Activated CD4-positive, alpha-beta T cell treated with anti-CD3 and anti-CD28 coated beads for 36 hours (primary cell): ENCODE data around the gene HS6ST1. TPM values are rescaled to one million over a fixed set of nuclear protein-coding genes. Genes with fewer than 3 reads are reported as not detected.

Source experiments
- ATAC-seq: fragments of 200-7000 bp; cut with Tn5 transposase; one replicate; pipeline ENCODE4 v1.10.0; 2021; ENCODE audit warnings: mild to moderate bottlenecking, moderate library complexity
- CTCF ChIA-PET: fragments of 350-600 bp; sonication (Branson Sonifier 250); formaldehyde crosslinking; loops from one replicate; lab custom pipeline; 2021; ENCODE audit warnings: antibody characterized with exemption; lab: Charles Lee
- POLR2A ChIA-PET: fragments of 350-600 bp; sonication (Branson Sonifier 250); formaldehyde crosslinking; loops from one replicate; lab custom pipeline; 2021; ENCODE audit warnings: antibody characterized with exemption, inconsistent platforms; lab: Charles Lee
- DNase-seq: peaks from one replicate; pipeline ENCODE4 v3.0.0-alpha.2; 2020
- H3K27ac Mint-ChIP-seq: one replicate; pipeline ENCODE4 v1.8.0; 2021; ENCODE audit warnings: mixed read lengths
- H3K27me3 Mint-ChIP-seq: one replicate; pipeline ENCODE4 v1.8.0; 2021; ENCODE audit warnings: mixed read lengths
- H3K36me3 Mint-ChIP-seq: one replicate; pipeline ENCODE4 v1.8.0; 2021; ENCODE audit warnings: low read depth, mixed read lengths
- H3K4me1 Mint-ChIP-seq: one replicate; pipeline ENCODE4 v1.8.0; 2021; ENCODE audit warnings: mixed read lengths
- H3K4me3 Mint-ChIP-seq: one replicate; pipeline ENCODE4 v1.8.0; 2021; ENCODE audit warnings: mild to moderate bottlenecking, moderate library complexity, mixed read lengths
- H3K9me3 Mint-ChIP-seq: one replicate; pipeline ENCODE4 v1.8.0; 2021; ENCODE audit warnings: low read depth, mixed read lengths
- intact Hi-C, 2 experiments: fragments of 100-400 bp; cut with DNase I in 1 of 2; cut with micrococcal nuclease in 1 of 2; formaldehyde crosslinking; loops; one replicate each; pipeline versions ENCODE4 v1.14.2 to v1.15.1; 2022 to 2024; cut with DNase I, micrococcal nuclease
- total RNA-seq, 2 experiments: library from RNA; stranded (reverse); gene quantifications; one replicate each; pipeline ENCODE4 v1.2.3, GENCODE V29; 2021

The HS6ST1 gene
- total RNA-seq, 2 experiments from 2014 or later, result 12.8 to 13.8 TPM

DNA sequence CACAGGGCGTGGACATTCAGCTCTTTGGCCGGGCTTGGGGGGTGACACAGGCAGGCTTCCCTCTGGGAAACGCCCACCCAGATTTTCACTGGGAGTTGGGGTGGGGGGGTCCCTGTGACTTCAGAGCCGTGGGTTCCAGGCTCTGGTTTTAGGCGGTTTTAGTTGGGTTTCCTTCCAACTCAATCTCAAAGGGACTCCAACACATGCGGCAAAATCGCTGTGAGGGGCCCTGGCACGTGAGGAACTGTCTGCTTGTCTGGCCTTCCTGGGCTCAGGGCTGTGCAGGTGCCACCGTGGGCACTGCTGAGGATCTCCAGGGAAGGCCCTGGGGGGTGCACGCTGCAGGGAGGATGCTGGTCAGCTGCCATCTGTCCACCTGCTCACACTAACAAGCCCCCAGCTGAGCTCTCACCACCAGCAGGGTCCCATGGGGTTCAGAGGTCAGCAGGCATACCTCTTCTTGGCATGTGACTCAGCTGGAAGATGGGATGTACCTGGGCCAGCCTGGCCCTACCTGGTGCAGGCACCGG lies 11.7 kb downstream of the HS6ST1 start:
- Mint-ChIP-seq H3K9me3 (no peaks in the 10 kb centered on the region), H3K27me3 (no peaks in the 10 kb centered on the region), H3K4me3 (no peak overlapping the region), H3K4me1 (peaks cover 9% of the 10 kb centered on the region), H3K36me3 (no peaks in the 10 kb centered on the region), H3K27ac (no peak overlapping the region)
- ChIA-PET CTCF (no interaction called here), POLR2A (no interaction called here)
- ATAC-seq (no peak), DNase-seq (no peak)
- intact Hi-C loops, result no loop called here

DNA sequence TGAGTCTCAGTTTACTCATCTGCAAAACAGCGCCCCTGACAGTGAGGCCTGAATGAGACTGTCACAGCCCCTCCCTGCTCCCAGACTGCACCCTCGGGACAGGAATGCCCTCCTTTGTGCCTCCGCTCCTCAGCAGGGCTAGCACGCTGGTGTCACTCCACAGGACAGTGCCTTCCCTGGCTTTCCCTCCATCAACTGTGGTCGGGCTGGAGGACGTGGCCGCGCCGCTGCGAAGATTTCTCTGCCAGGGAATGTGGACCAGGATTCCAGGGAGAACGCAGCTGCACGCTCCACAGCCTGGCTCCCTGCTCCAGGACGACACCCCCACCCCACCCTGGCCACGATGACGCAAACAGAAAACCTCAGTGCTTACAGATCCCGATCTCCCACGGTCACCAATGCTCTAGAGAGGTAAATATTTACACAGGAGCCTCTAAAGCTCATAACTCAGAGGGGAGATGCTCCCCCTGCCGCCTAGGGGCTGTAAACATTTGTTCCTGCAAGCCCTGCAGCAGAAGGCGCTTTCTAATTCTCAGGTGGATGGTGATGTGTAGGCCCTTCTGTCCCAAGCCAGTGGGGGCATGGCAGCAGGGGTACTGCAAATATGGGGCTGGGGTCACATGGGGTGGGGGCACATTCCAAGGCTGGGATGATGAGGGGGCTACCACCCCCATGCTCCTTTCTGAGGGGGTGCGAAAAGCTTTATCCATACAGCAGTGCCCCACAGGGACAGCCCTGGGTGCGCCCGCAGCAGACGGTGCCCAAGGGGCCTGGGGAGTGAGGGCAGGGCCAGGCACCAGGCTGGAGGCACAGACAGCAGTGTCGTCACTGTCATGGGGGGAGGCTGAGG lies 12.4 kb downstream of the HS6ST1 start:
- CTCF ChIA-PET, result no interaction called here
- no peaks in the 10 kb centered on the region for H3K9me3 Mint-ChIP-seq
- H3K4me3 Mint-ChIP-seq, result no peak overlapping the region
- POLR2A ChIA-PET, result no interaction called here
- peaks cover 5% of the 10 kb centered on the region for H3K4me1 Mint-ChIP-seq
- DNase-seq (no peak), ATAC-seq (no peak)
- intact Hi-C loops, result no loop called here
- no peak overlapping the region for H3K27ac Mint-ChIP-seq
- H3K27me3 Mint-ChIP-seq, result no peaks in the 10 kb centered on the region
- no peaks in the 10 kb centered on the region for H3K36me3 Mint-ChIP-seq

GRCh38 chr2:128305555-128306080 lies 13.1 kb downstream of the HS6ST1 start:
- DNase-seq (no peak), ATAC-seq (no peak)
- no peak overlapping the region for H3K27ac Mint-ChIP-seq
- intact Hi-C loops, result no loop called here
- H3K36me3 Mint-ChIP-seq, result no peaks in the 10 kb centered on the region
- H3K9me3 Mint-ChIP-seq, result no peaks in the 10 kb centered on the region
- H3K4me1 Mint-ChIP-seq, result peaks cover 2% of the 10 kb centered on the region
- POLR2A ChIA-PET, result no interaction called here
- CTCF ChIA-PET, result interaction anchor here (0.9 kb wide), 1 partner anchor 10 kb away, joined by 3 read pairs; no protein-coding TSS in a partner anchor
- H3K27me3 Mint-ChIP-seq, result no peaks in the 10 kb centered on the region
- no peak overlapping the region for H3K4me3 Mint-ChIP-seq

DNA sequence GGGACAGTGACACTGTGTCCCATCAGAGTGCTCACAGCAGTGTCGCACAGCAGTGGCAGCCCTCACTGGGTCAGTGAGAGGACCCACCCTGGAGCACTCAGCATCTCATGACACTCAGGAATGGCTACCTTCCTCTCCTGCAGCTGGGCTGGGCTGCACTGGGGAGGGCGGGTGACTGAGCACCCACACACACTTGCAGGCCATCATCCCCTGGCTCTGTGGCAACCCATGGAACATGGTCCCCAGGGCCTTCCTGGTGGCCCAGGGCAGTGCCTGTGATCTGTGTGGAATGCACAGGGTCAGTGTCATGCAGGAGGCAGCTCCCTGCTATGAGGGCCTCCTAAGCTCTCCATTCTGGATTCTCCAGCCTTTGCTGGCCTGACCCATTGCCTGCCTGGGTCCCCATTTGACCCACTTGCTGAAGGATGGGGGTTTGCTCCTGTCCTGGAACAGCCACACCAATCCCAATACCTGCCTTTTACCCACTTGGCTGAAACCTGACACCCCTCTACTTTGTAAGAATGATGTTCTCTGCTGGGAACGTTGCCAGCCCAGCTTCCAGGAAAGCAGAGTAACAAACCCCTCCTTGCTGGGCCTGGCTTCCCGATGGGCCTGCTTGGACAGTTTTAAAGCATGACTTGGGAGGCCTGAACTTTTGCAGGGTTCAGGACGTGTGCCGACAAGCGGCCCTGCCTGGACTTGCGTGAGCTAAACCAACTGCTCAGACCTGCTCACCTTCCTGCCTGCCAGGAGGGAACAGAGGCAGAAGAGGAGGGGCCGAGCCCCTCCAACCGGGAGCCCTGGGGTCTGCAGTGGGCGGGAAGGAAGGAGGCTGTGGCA lies 13.7 kb downstream of the HS6ST1 start:
- no peaks in the 10 kb centered on the region for H3K27me3 Mint-ChIP-seq
- ChIA-PET POLR2A (no interaction called here), CTCF (interaction anchor here (0.9 kb wide), 1 partner anchor 9 kb away, joined by 3 read pairs; no protein-coding TSS in a partner anchor)
- no peak for ATAC-seq
- H3K4me1 Mint-ChIP-seq, result peaks cover 2% of the 10 kb centered on the region
- H3K9me3 Mint-ChIP-seq, result no peaks in the 10 kb centered on the region
- DNase-seq, result no peak
- H3K4me3 Mint-ChIP-seq, result no peak overlapping the region
- H3K36me3 Mint-ChIP-seq, result no peaks in the 10 kb centered on the region
- intact Hi-C loops, result no loop called here
- H3K27ac Mint-ChIP-seq, result no peak overlapping the region

DNA sequence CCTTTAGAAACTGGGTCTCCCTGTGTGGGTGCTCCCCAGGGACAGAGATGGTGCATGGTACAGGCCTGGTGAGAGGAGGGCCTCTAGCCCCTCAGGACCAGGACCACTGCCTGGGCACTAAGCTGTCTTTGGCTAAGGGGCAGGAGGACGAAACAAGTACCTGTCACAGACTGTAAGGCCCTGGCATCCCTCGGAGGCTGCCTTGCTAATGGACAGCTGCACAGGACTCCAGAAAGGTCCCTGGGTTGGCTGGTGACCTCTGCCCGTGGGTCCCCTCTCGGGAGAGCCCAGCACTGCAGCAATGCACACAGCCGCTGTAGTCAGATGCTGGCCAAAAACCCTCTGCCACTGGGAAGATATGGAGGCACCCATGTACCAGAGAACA lies 14.3 kb downstream of the HS6ST1 start:
- Mint-ChIP-seq H3K4me1 (peaks cover 2% of the 10 kb centered on the region), H3K4me3 (no peak overlapping the region), H3K9me3 (no peaks in the 10 kb centered on the region), H3K27ac (no peak overlapping the region), H3K27me3 (no peaks in the 10 kb centered on the region), H3K36me3 (peaks cover under 1% of the 10 kb centered on the region)
- POLR2A ChIA-PET, result no interaction called here
- CTCF ChIA-PET, result no interaction called here
- intact Hi-C loops, result no loop called here
- ATAC-seq (no peak), DNase-seq (no peak)

GRCh38 chr2:128303911-128304310 lies 14.8 kb downstream of the HS6ST1 start:
- Mint-ChIP-seq H3K9me3 (no peaks in the 10 kb centered on the region), H3K27me3 (no peaks in the 10 kb centered on the region), H3K4me1 (peaks cover 2% of the 10 kb centered on the region), H3K27ac (no peak overlapping the region), H3K36me3 (peaks cover 3% of the 10 kb centered on the region), H3K4me3 (no peak overlapping the region)
- ChIA-PET CTCF (interaction anchor here (0.6 kb wide), 1 partner anchor 932 kb away, joined by 3 read pairs; no protein-coding TSS in a partner anchor), POLR2A (no interaction called here)
- ATAC-seq (no peak), DNase-seq (no peak)
- intact Hi-C loops, result no loop called here

- peaks cover 2% of the 10 kb centered on the region for H3K4me1 Mint-ChIP-seq
- ATAC-seq (no peak), DNase-seq (no peak)
- intact Hi-C loops, result no loop called here
- POLR2A ChIA-PET, result no interaction called here
- peaks cover 7% of the 10 kb centered on the region for H3K36me3 Mint-ChIP-seq
- no peak overlapping the region for H3K4me3 Mint-ChIP-seq
- H3K27ac Mint-ChIP-seq, result no peak overlapping the region
- H3K9me3 Mint-ChIP-seq, result peaks cover 3% of the 10 kb centered on the region
- CTCF ChIA-PET, result interaction anchor here (0.6 to 1.2 kb wide), 2 partner anchors 24 to 933 kb away, joined by 3 to 4 read pairs; no protein-coding TSS in a partner anchor
- no peaks in the 10 kb centered on the region for H3K27me3 Mint-ChIP-seq
These were observed 15.4 kb downstream of the HS6ST1 start for GRCh38 chr2:128303095-128303791.

DNA sequence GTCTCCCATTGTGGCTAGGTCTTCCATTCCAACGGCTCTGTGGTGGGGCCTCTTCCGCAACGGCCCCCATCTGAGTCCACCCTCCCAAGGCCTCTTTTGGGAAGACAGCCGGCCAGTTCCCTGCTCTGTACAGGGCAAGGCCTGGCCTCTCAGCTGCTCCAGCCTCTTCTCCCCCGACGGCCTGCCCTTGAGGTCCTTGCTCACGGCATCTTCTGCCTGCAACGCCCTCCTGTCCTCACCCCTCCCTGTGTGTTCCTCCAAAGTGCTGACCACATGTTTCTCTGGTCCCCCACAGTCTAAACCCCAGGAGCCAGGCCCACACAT lies 16.0 kb downstream of the HS6ST1 start:
- no peak overlapping the region for H3K4me3 Mint-ChIP-seq
- no peak for DNase-seq
- H3K9me3 Mint-ChIP-seq, result peaks cover 3% of the 10 kb centered on the region
- no peak for ATAC-seq
- H3K36me3 Mint-ChIP-seq, result peaks cover 8% of the 10 kb centered on the region
- no peaks in the 10 kb centered on the region for H3K27me3 Mint-ChIP-seq
- H3K4me1 Mint-ChIP-seq, result no peaks in the 10 kb centered on the region
- intact Hi-C loops, result no loop called here
- H3K27ac Mint-ChIP-seq, result no peak overlapping the region
- POLR2A ChIA-PET, result no interaction called here
- CTCF ChIA-PET, result interaction anchor here (1.2 kb wide), 1 partner anchor 23 kb away, joined by 4 read pairs; no protein-coding TSS in a partner anchor

DNA sequence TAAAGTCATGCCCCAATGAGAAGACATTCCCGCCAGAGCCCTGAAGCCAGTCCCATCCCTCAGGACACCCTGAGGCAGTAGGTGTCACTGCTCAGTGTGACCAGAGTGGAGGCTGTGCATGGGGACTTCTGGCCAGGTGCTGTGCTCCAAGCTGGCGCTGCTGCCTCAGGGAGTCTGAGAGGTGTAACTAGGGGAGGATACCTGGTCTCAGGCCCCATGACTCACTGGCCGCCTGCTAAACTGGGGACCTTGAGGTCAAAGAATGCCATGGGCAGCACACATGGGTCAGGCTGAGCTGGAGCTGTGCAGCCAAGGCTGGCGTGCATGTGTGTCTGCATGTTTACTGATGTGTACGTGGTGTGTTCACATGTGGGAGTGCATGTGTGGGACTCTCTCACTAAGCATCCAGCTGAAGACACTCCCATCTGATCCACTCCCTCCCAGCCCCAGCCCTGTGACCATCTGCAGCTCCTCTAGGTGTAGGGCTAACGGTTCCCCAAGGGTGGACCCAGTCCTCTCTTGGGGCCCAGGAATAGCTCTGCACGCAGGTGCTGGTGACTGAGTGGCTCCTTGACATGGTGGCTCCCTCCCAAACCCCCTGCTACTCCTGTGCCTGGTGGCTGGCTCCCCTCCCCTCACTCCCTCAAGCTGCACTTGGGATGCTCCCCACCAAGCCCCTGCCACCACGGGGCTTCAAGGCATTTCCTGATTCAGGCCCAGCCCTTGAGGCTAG lies 16.5 kb downstream of the HS6ST1 start:
- Mint-ChIP-seq H3K27me3 (no peaks in the 10 kb centered on the region), H3K9me3 (peaks cover 3% of the 10 kb centered on the region), H3K4me1 (no peaks in the 10 kb centered on the region), H3K4me3 (no peak overlapping the region), H3K36me3 (peaks cover 8% of the 10 kb centered on the region), H3K27ac (no peak overlapping the region)
- ATAC-seq (no peak), DNase-seq (no peak)
- POLR2A ChIA-PET, result no interaction called here
- intact Hi-C loops, result no loop called here
- CTCF ChIA-PET, result interaction anchor here (1.2 kb wide), 1 partner anchor 23 kb away, joined by 4 read pairs; no protein-coding TSS in a partner anchor

- POLR2A ChIA-PET, result no interaction called here
- H3K9me3 Mint-ChIP-seq, result peaks cover 3% of the 10 kb centered on the region
These were observed 17.1 kb downstream of the HS6ST1 start for GRCh38 chr2:128301501-128301966.

More at GRCh38 chr2:128301501-128301966, 17.1 kb downstream of the HS6ST1 start:
- ATAC-seq (no peak), DNase-seq (no peak)
- H3K4me1 Mint-ChIP-seq, result no peaks in the 10 kb centered on the region
- no peak overlapping the region for H3K27ac Mint-ChIP-seq
- H3K27me3 Mint-ChIP-seq, result no peaks in the 10 kb centered on the region
- intact Hi-C loops, result no loop called here
- CTCF ChIA-PET, result interaction anchor here (0.7 kb wide), 1 partner anchor 1567 kb away, joined by 3 read pairs; no protein-coding TSS in a partner anchor
- H3K36me3 Mint-ChIP-seq, result peaks cover 8% of the 10 kb centered on the region
- H3K4me3 Mint-ChIP-seq, result no peak overlapping the region
